Measurements from ENCODE around the gene OR10A5.

- TF ChIP-seq POLR2AphosphoS5 (IDR thresholded peaks at IDR 0.05; ENCODE audit: low read depth, low read length) = no peak
- TF ChIP-seq POLR2A (IDR thresholded peaks at IDR 0.05; ENCODE audit: low read depth, low read length) = no peak
- TF ChIP-seq POU2F2 (IDR thresholded peaks at IDR 0.05; ENCODE audit: low read depth, low read length) = no peak
- TF ChIP-seq SPI1 (IDR thresholded peaks at IDR 0.05; ENCODE audit: low read depth, low read length) = no peak
- TF ChIP-seq TAF1 (IDR thresholded peaks at IDR 0.05; ENCODE audit: low read depth, low read length) = no peak
Measured at GRCh38 chr11:6824136-6824823, 21.2 kb upstream of the OR10A5 start.
